ENCODE results near the gene ITSN1.
"Not testable (repeated sequence)": the region's sequence is repeated elsewhere in the genome, so short reads cannot be mapped to it uniquely, and the experiment has no call there.

The ITSN1 gene

DNA sequence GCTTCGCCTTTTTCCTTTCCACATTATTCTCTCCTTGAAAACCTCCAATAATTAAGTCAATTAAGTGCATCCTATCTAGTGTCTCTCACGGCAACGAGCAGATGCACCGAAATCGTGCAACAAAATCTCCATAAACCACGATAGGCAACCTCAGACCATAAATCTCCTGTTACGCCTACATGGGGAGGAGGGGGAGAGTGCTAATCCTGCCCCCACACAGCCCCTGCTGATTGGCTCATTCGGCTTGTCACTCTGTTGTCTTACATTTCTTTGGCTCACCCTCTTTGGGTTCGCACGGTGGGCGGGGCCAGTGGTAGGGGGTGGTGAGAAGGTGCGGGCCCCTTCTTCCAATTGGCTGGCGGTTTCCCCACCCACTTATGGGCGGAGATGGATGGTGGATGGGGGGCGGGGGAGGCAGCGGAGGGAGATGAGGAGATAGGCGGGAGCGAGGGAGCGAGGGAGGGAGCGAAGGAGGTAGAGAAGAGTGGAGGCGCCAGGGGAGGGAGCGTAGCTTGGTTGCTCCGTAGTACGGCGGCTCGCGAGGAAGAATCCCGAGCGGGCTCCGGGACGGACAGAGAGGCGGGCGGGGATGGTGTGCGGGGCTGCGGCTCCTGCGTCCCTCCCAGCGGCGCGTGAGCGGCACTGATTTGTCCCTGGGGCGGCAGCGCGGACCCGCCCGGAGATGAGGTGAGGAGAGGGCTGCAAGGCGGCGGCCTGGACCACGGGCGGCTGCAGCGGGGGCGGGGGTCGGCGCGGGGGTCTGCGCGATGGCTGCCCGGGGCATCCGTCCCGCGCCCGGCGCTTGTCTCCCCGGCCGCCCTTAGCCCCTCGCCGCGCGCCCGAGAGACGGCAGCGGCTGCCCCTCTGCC is at the start of gene ITSN1:
Gene ITSN1 (plus strand): TSS at position 475 of the 869 bp plus-strand sequence. CDS start 76,328 bp downstream, outside the sequence.
- DNase-seq (ENCODE audit: low read depth): peak; percentile 100

DNA sequence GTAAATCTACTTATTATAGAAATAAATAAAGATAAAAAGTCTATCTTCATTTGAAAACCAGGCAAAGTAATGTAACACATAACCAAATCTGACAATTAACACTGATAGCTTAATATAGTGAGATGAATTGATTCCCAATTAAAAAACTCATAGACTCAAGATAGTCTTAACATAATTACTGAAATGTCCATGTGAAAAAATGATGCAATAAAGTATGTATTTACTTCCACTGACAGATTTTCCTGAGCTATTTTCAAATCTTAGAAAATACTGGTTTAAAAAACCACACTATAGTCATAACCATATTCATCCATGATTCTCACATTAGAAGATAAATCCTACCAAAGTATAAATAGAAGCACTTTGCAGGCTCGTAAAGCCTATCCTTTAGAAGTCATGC is 44.2 kb upstream of the ITSN1 start:
- DNase-seq (ENCODE audit: low read depth): no peak

DNA sequence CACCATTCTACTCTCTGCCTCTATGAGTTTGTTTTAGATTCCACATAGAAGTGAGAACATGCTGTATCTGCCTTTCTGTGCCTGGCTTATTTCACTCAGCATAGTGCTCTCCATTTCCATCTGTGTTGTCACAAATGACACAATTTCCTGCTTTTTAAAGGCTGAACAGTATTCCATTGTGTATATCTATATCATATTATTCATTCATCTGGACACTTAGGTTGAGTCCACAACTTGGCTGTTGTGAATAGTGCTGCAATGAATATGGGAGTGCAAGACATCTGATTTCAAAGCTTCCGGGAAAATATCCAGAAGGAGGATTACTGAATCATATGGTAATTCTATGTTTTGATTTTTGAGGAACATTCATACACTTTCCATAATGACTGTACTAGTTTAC is 33.7 kb upstream of the ITSN1 start:
- no peak for DNase-seq (ENCODE audit: low read depth)

DNA sequence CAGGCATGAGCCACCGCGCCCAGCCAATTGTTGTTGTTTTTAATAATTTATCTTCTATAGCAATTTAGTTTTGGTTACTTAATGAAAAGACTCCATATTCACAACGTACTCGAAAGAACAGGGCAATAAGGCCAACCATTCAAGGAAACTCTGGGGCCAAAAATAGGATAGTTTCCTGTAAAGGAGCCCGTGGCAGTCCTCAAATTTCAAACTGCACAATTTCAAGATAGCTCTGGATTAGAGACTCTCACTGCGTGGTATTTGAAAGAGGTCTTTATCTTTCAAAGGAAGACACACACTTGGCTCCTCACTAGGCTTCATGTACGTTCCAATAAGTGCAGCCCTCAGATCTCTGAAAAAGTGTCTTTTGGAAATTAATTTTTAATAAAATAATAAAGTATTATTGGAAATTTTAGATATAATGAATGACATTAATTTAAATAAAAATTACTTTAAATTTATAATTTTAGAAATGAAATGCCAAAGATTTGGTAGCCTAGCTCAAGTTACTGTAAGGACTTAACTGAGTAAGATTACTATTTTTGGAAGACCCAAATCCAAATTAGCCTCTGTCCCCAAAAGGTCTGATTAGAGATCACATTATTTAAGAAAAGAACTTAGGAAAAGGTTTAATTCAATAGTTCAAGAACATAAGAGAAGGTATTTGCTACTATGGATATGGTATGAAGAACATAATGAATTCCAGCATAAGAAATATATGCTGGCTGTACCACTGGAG is 31.1 kb upstream of the ITSN1 start:
- no peak for DNase-seq (ENCODE audit: low read depth)

- not testable (repeated sequence) for DNase-seq (ENCODE audit: low read depth)
These were observed 24.7 kb upstream of the ITSN1 start for GRCh38 chr21:33617565-33617964.

DNA sequence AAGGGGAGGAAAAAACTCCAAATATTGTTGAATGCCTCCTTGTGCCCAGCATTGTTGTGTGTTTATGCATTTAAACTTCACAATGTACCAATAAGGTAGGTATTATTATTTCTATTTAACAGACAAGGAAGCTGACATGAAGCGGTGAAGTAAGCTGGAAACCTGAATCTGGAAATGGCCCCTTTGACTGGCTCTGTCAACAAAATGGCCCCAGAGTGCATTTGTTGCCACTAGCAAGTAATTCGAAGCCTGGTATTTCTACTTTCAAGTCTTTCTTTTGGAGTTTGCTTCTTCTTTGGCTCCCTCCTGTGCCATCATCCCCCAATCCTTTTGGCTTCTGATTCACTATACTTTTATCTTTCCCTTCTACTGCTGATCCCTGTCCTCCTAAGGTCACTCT is 23.9 kb upstream of the ITSN1 start:
- DNase-seq (ENCODE audit: low read depth): no peak

DNA sequence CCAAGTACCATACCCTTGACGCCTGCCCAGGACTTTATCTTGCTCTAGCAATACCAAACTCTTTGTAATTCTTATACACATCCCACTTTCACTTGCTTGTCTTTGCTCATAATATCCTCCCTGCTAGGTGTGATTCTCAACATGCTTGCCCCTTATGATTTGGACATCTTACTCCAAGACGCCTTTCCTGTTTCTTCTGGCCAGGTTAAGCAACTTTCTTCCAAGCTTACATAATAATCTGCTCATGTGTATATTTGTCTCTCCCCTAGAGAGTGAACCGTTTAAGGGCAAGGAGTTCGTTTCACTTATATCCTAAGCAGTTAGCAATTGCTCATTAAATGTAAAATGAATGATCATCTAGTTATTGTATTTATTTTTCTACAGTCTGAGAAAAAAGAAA is 22.6 kb upstream of the ITSN1 start:
- DNase-seq (ENCODE audit: low read depth): no peak

DNA sequence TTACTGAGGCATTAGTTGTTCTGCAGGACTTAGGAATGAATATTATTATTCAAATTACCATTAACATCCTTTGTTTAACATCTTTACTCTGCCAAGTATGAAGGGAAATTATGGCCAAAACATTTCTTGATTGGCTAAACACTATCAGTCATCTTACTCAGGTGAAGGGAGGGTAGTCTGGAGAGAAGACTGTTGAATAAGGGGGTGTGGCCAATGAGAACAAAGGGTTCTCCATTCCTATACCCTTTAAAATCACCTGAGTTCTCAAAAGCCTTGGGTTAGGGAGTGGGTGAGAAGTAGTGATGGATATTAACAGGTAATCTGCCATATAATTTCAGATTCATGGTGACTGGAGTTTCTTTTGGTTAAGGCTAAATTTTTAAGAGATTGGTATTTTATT is 20.0 kb upstream of the ITSN1 start:
- DNase-seq (ENCODE audit: low read depth): no peak

- not testable (repeated sequence) for DNase-seq (ENCODE audit: low read depth)
These were observed 16.1 kb upstream of the ITSN1 start for GRCh38 chr21:33626151-33626550.

- DNase-seq (ENCODE audit: low read depth): no peak
These were observed 8.0 kb upstream of the ITSN1 start for GRCh38 chr21:33634254-33634653.

- no peak for DNase-seq (ENCODE audit: low read depth)
These were observed 1.5 kb upstream of the ITSN1 start for GRCh38 chr21:33640697-33641351.

GRCh38 chr21:33641352-33642026 is 812 bp upstream of the ITSN1 start, which contains the start of gene CRYZL1:
Gene CRYZL1, minus strand, starts transcription at chr21:33641741. Its CDS starts 10,190 bp downstream, at chr21:33631551.
- peak; percentile 100 for DNase-seq (ENCODE audit: low read depth)

DNA sequence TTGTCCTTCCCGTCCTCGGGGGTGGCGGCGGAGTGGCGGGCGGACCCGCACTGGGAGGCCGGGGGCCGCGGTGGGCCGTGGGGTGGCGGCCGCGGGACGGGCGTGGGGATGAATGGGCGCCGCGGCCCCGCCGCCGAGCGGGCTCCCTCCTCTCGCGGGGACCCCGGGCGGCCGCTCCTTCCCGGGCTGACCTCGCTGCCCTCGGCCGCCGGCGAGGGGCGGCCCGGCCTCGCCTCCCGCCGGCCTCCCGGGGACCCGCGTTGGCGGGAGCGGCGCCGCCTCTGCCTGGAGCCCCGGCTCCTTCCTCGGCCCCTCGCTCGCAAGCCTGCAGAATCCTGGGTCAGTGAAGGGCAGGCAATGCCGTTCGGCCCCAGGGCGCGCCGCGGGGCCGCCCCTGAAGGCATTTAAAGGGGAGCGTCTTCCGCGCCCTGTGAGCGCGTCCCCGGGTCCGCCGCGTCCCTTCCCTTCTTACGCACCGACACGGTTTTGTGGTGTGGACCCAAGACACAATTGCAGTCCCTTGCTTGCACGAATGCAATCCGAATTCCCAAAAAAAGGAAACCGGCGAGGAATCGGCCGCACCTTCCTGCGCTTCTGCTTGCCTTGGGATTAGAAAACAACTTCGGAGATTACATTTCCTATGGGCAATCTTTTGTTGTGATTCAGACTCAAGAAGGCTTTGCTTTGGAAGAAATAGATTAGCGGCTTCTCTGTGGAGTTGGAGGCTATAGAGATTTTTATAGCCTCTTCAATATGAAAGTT is 776 bp downstream of the ITSN1 start:
- no peak for DNase-seq (ENCODE audit: low read depth)

GRCh38 chr21:33643658-33644311 is 1.5 kb downstream of the ITSN1 start:
- no peak for DNase-seq (ENCODE audit: low read depth)

- no peak for DNase-seq (ENCODE audit: low read depth)
These were observed 2.2 kb downstream of the ITSN1 start for GRCh38 chr21:33644383-33645074.

- DNase-seq (ENCODE audit: low read depth): no peak
These were observed 3.4 kb downstream of the ITSN1 start for GRCh38 chr21:33645730-33646129.

GRCh38 chr21:33647587-33647986 is 5.3 kb downstream of the ITSN1 start:
- DNase-seq (ENCODE audit: low read depth): no peak

GRCh38 chr21:33648555-33648954 is 6.3 kb downstream of the ITSN1 start:
- no peak for DNase-seq (ENCODE audit: low read depth)

DNA sequence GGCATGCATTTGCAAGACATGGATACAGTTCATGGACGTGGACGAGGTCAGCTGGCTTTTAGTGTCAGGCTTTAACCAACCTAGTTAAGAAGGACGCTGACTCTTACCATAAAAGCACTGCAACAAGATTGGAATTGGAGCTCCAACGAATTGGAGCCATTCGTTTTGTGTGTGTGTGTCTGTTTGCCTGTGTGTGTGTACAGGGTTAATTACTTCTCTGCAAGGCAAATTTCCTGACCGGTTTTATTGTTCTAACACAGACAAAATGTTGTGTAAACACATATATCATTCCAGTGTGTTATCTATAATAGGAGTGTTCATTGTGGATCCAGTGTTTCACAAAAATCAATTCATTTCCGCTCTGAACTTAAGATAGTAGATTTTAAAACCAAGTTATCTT is 7.9 kb downstream of the ITSN1 start:
- no peak for DNase-seq (ENCODE audit: low read depth)

GRCh38 chr21:33650929-33651509 is 8.7 kb downstream of the ITSN1 start:
- no peak for DNase-seq (ENCODE audit: low read depth)

All from activated T-cell treated with anti-CD3 and anti-CD28 coated beads for 1 hour (primary cell).